Right forelimb (tissue), 1 donor: Measurements from ENCODE around the gene MGMT.
A peak's percentile ranks its signal among the peaks of the same experiment; 100 is the strongest.

Experiments
- DNase-seq: peaks from one replicate; pipeline ENCODE4 v3.0.0-alpha.2; 2018

The MGMT gene

DNA sequence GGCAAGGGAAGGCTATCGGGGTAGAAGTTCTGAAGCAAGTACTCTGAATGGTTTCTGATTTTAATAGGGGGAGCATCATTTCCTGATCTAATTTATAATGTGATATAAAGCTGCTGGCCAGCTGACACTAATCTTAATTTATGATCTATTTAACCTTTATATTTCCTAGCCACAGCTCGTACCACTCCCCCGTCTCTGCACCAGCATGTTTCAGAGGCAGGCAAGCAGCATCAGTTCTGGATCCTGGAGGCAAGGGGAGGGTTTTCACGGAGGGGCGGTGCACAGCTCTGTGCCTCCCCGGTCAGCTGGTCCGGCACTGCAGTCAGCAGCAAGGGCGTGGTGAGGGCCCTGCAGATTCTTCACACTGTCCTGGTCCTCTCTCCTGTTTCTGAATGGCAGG lies 30.0 kb downstream of the MGMT start:
- no peak for DNase-seq

DNA sequence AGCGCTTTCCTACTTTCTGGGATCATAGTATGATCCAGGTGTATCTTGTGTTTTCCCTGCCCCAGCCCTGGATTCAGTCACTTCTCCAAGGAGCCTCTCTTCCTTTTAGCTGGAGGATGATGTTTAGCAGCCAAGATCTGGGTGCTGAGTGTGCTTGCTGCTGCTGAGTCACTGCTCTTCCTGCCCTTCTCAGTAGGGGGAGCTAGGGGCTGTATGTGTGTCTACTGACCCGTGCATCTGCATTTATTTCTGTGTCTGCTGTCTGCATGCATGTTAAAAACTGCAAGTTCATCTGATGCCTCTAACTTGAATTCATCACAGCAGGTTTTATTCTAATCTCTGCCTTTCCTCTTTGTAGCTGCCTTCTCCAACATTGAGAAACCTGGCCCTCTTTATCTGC lies 31.6 kb downstream of the MGMT start:
- DNase-seq = no peak

DNA sequence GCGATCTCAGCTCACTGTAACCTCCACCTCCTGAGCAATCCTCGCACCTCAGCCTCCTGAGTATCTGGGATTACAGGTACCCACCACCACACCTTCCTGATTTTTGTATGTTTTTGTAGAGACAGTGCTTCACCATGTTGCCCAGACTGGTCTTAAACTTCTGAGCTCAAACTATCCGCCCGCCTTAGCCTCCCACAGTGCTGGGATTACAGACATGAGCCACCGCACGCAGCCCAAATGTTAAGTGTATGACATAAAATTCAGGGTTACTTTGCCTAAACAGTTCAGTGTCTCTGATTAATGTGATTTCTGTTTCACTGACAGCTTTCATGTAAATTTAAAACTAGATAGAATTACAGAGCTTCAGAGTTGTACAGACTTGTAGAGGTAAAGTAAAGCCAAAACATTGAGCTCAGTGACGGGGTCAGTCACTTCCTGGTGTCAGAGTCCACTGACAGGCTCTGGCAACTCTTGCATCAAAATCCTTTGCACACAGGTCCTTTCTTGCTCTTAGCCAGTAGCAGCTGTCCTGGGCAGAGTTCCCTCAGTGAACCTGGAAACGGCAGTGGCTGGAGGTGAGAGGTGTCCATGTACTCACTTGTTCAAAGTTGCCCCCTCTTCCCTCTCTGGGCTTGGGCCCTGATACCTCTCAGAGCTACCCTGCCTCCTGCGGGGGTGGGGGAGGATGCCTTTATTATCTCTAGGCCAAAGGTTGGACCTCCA lies 33.7 kb downstream of the MGMT start:
- no peak for DNase-seq

DNA sequence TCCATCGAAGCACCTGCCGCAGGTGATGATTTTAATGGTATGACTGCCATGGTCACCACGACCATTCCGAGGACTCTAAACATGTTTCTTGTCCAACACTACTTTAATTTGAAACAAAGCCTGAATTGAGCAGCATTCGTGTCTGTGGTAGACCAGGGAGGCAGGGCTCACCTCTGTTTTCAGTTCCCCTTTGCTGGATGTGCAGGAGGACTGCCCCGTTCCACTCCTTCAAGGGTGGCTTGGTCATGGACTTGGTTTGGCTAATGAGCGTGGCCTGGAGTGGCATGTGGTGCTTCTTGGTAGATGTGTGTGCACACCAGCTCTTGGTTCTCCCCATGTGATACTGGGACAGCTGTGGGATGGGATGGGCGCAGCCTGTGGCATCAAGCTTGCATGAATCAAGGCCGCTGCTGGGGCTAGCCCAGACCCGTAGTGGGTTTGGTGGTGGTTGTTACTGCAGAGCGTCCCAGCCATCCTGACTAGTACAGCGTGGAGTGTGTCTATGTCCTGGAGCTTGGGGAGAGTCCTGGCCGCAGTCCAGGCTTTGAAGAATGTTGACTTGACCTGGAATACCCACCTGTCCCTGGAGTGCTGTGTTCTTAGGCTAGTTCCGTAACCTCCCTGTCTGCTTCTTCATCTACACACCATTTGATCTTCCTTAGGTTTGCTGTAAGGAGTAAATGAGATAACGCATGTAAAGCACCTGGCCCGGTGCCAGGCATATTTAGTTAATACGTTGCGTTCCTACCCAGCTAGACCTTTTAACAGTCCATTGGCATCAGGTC lies 34.8 kb downstream of the MGMT start:
- no peak for DNase-seq

DNA sequence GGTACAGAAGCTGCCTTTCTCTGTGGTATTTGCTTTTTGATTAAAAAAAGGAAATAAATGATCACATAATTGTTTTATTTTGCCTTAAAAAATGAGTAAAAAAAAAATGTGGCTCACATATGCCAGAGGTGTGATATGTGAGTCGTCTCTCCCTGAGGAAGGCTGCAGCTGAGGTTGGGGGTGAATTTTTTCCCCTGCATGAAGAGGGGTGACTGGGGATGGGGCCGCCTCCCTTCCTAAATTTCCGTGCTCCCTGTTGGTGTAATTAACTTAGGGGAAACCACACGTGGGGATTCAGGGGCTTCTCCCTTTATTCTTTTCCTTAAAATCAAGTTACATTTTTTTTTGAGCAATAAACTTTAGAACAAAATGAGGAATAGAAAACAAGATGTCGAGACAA lies 35.4 kb downstream of the MGMT start:
- DNase-seq = no peak

DNA sequence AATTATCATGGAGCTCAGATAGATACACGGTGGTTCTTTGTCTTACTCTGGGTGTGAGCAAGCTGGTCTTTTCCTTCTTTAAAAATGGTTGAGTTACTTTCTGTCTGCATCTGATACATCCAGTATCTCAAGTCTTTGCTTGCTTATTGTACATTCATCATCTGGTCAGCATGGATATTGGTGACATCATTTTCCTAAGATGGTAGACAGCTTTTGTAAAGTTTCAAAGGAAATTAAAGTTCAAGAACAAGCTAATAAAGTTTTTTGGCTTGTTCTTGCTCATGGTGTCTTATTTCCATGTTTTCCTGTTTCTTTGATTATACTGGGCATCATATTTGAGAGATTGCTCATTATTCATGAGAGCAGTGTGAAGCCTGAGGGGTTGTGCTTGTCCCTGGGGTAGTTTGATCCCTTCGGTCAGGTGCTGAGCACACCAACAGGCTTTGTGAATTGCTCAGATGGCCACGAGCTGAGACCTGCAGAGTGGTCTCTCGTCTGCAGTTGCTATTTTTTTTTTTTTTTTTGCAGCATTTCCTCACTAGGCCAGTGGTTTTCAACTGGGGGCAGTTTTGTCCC lies 38.5 kb downstream of the MGMT start:
- no peak for DNase-seq

DNA sequence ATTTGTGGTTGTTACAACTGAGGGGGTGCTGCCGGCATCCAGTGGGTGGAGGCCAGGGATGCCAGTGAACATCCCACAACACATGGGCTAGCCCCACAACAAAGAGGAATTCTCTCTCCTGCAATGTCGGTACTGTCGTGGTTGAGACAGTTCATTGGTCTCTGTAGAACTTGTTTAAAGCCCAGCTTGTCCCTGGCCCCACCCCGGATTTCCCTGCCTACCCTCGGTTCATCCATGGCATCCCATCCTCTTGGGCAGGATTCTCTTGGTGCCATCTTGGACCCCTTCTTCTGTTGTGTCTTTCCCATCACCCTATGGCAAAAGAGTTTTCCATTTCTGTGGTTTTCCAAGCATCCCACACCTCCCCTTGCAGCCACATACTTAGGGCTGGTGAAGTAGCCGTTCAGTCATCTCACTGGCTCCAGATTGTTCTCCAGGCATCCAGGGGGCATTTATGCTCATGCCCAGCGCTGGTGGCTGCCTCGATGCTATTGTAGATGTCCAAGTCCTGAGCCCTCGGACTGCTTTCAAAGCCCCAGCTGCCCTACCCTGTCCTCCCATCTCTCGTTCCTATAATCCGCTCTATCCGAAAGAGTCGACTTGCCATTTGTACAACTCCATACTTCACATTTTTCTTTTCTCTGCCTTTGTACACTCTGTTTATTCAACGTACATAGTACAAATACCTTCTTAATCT lies 39.2 kb downstream of the MGMT start:
- DNase-seq = no peak

DNA sequence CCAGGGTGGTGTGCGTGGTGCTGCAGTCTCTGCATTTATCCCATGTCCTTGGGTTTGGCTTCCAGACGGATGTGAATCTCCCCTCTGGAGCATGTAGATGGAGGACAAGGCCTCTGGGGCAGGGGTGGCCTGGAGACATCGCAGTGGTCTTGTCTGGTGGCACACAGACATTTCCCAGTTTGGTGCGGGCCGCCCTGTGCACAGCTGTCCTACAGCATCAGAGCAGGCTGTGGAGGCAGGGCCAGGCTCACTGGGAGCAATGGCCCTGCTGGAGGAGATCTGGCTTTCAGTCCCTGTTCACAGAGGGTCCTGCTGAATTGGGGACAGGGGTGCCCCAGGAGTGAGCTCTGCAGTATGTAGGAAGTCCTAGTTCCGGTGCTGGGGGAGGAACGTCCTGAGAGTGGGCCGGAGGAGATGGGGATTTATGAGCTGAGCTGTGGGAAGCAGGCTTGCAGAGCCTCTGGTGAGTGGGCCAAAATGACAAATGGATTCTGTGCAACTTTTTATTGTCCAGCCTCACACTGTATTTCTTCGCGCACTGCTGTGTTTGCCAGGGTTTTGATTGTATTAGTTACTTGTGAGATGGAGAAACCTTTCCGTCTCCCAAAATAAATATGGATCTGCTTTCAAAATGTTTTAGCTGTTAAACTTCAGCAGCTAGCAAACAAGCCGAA lies 40.3 kb downstream of the MGMT start:
- no peak for DNase-seq

DNA sequence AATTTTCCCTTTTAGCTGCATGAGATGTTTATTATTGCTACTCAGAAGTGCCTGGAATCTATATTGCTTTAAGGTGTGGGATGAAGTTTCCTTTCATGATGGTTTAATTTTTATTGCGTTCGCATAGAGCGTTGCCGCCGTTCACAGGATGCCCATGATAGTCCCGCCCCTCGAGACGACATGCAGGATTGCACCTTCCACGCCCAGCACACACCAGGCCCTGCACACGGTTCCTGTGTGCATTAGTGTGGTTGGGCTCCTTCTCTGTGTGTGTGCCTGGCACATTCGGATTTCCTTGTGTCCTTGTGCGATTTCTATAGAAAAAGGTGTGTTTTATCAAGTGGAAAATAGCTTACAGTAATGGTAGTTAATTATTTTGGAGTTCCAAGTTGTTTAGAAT lies 42.1 kb downstream of the MGMT start:
- DNase-seq = no peak

DNA sequence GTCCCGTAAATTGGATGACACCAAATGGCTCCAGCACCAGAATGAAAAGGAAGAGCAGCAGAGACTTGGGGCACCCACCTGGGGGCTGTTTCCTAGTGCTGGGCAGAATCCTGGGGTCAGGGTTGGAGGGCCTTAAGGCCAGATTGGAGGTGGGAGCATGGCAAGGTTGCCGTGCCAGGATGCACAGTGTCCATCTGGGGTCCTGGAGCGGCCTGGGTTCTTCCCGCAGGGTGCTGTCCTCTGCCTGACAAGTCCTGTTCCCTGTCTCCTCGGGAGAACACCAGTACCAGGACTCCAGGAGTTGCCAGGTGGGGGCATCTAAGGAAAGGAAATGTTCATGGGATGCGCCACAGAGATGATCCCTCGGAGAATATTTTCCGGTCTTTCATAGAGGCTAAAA lies 42.8 kb downstream of the MGMT start:
- no peak for DNase-seq

DNA sequence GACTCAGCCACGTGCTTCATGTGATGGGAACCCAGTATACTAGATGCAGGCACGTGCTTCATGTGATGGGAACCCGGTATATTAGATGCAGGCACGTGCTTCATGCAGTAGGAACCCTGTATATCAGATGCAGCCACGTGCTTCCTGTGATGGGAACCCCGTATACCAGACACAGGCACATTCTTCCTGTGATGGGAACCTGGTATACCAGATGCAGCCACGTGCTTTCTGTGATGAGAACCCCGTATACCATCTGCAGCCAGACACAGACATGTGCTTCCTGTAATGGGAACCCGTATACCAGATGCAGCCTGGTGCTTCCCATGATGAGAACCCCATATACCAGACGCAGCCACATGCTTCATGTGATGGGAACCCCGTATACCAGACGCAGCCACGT lies 44.0 kb downstream of the MGMT start:
- DNase-seq = no peak

DNA sequence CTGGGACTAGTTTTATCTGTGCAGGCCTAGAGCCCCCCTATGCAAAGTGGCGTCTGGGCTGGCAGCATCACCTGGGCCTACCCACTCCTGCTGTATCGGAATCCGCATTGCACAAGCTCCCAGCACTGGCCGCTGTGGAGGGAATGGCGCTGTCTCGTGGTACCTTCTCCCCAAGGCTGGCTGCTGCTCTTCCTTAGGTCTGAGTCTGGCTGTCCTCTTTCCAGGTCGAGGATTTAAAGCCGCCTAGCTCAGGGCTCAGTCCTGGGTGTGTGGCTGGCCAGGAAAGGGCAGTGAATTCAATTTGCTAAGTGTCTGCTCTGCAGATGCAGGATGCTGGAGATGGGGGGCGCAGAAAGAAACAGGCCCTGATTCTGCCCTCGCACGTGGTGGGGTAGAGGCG lies 44.7 kb downstream of the MGMT start:
- no peak for DNase-seq

DNA sequence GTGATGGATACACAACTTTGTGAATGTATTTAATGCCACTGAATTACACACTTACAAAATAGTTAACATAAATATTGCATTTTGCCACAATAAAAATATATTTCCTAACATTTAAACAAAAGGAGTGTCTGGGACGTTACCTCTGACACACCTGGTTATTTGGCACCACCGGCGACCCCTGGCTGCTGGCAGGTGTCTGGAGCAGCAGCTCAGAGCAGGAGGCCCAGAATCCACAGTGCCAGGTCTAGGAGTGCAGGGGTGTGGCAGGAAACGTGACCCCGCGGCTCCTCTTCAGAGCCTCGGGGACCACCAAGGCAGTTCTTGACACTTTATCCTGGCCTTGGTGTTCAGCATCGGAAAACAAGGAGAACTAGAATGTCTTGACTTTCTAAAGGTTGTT lies 46.3 kb downstream of the MGMT start:
- DNase-seq = peak; percentile 25

DNA sequence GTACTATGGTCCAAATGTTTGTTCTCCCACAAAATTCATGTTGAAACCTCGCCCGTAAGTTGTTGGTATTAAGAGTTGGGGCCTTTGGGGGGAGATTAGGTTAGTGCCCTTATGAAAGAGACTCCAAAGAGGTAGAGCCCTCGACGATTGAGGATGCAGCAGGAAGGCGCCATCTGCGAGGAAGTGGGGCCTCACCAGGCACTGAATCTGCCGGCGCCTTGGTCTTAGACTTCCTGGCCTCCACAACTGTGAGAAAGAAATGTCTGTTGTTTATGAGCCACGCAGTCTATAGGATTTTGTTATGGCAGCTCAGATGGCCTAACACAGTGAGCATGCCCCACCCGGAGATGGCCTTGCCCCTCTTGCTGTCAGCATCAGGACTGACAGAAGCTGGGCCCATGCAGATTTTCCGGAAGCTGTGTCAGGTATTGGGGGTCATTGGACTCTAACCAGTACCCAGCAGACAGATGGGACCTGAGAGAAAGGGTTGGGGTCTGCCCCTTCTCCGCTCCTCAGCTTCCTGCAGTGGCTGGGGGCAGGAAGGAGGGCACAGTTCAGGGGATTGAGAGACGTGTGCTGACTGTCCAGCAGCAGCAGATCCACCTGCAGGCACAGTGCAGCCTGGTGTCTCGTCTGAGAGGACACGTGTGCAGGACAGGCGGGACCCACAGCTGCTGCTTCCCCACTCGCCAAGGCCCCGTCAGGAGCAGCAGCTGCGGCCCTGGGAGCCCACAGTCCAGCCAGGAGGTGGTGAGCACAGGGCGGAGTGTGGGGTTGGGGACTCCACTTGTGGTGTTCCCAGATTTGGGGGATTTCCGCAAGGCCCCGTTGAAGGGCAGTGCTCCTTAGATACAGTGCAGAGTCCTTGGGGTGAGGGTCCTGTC lies 47.8 kb downstream of the MGMT start:
- DNase-seq = peak; percentile 43

DNA sequence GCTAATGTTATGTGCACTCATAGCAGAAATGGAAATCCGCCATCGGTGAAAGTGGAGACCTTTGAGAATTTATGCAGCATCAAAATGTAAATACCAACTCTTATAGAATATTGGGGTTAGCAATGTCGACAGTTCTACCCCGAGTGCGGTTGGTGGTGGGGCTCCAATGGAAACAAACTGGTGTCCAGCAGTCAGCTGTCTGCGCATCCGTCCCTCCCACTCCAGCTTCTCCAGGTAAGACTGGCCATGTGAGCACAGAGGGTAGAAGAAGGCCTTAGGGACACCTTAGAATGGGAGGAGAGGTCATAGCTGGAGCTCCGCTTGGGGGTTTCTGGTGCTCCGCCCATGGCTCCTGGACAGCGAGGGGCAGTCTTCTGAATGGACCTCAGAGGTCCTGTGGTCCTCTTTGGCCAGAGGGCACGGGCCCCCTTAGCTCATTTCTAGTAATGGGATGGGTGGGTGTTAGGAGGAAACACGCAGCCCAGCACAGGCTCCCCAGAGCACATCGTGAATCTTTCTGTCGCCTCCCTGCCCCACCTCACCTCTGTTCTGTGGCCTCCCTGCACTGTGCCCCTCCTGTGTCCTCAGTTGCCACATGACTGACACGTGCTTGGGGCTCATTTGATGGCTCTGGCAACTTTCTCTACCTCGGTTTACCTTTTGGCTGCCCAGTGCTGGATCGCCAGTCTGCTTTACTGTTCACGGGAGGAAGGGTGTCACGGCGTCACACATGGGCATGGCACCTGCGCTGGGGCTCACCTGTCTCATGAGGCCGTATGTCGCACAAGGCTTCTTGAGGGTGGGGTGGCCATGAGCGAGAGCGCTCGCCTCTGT lies 50.0 kb downstream of the MGMT start:
- no peak for DNase-seq

DNA sequence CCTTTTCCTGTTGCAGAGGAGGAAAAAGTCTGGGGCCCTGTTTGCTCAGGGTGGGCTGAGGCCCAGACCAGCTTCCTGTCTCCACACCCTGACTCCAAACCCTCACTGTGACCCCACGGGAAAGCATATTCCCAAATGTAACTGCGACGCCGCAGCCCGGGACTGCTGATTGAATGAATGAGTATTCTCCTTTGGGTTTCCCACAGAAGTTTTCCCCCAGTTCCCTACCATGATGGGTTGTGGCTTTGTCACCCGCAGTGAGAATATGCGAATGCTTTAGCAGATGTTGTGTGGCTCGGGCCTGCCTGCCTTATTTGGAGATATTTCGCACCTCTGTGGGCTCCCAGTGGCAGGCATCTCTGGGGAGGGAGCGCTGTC lies 50.6 kb downstream of the MGMT start:
- DNase-seq = peak; percentile 31

DNA sequence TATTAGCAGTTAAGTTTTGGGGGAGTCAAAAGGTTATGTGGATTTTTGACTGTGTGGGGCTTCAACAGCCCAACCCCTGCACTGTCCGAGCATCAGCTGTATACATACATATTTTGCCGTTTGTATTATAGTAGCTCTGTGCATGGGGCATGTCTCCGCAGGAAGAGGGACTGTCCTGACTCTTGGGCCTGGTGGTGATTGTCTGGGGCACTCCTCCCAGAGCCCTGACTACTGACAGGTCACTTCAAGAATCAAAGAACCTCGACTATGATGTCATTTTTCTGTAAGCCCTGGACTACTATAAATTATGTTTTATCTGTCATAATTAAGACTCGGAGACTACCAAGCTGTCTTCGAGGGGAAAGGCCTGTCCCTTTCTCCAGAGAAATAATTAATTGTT lies 51.8 kb downstream of the MGMT start:
- DNase-seq = no peak

DNA sequence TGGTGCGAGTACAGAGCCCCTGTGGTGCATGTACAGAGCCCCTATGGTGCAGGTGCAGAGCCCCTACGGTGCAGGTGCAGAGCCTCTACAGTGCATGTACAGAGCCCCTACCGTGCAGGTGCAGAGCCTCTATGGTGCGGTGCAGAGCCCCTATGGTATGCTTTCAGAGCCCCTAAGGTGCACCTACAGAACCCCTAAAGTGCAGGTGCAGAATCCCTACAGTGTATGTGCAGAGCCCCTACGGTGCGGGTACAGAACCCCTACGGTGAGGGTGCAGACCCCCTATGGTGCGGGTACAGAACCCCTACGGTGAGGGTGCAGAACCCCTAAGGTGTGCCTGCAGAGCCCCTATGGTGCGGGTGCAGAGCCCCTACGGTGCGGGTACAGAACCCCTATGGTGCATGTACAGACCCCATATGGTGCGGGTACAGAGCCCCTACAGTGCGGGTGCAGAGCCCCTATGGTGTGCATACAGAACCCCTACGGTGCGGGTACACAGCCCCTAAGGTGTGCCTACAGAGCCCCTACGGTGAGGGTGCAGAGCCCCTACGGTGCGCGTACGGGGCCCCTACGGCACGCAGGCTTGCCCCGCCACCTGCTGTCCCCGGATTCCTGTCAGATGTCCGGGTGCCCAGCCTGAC lies 53.5 kb downstream of the MGMT start:
- no peak for DNase-seq

DNA sequence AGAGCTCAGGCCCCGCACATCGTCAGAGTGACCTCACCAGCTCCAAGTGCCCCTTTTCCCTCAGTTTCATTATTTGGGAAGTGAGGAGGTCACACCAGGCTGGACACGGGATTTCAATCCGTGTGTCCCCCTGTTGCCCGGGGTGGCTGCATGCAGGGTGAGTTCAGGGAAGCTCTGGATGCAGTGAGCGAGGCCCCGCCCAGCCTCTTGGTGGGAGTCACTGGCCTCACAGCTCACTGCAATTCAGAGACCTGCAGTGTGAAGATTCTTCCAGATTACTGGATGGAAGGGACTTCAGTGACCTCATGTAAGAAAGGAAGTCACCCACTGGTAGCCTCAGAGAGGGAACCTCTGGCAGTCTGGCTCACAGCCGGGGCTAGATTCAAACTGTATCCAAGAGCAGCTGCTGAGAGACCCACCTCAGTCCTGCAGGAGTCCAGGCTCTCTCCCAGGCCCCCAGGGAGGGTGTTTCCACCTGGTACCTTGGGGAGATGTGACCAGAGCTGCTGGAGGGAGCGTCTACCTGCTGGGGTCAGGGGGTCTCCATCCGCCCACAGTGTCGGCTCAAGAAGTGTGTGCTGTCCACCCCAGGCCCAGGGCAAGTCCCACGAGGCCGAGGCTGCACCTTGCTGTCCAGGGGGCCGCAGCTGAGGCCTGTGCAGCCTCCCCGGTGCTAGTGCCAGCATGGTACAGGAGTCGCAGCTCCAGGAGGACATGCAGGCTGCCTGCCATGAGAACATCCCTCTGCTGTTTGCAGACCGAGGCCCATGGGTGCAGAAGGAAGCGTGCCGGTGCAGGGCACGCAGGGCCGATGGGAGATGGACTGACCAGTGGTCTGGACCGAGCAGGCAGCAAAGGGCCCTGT lies 54.4 kb downstream of the MGMT start:
- DNase-seq = peak; percentile 28
